Cardiac muscle cell (in vitro differentiated cells and primary cell): ENCODE data around the gene CTSE. TPM values are rescaled to one million over a fixed set of nuclear protein-coding genes. Genes with fewer than 3 reads are reported as not detected.

Experiments
- DNase-seq, 2 donors: peaks; one replicate each; pipeline versions ENCODE4 v3.0.0 to v3.0.0-alpha.2; 2010 to 2017; ENCODE audit warnings: low read depth in 1 of 2, low spot score in 1 of 2
- H3K27ac ChIP-seq: fragments of 200-600 bp; sonication (generic); 2 replicates; pipeline ENCODE4 v1.5.1; 2016
- H3K27me3 ChIP-seq: fragments of 200-600 bp; sonication (generic); 2 replicates; pipeline ENCODE4 v1.6.0; 2016; ENCODE audit warnings: control low read depth
- H3K36me3 ChIP-seq: fragments of 200-600 bp; sonication (generic); 2 replicates; pipeline ENCODE4 v1.5.1; 2016; ENCODE audit warnings: control low read depth
- H3K4me1 ChIP-seq: fragments of 200-600 bp; sonication (generic); 2 replicates; pipeline ENCODE4 v1.8.1; 2017; ENCODE audit warnings: low read depth, mild to moderate bottlenecking, mixed run types
- H3K4me3 ChIP-seq: fragments of 200-600 bp; sonication (generic); 2 replicates; pipeline ENCODE4 v1.5.1; 2016; ENCODE audit warnings: mild to moderate bottlenecking
- H3K9me3 ChIP-seq: fragments of 200-600 bp; sonication (generic); 2 replicates; pipeline ENCODE4 v1.5.1; 2017; ENCODE audit warnings: low read depth, mild to moderate bottlenecking, control low read depth
- CTCF ChIP-seq: IDR thresholded peaks from 2 replicates; pipeline ENCODE4 v1.5.1; 2012; ENCODE audit warnings: low read depth, mild to moderate bottlenecking, low read length
- polyA plus RNA-seq: library from polyadenylated mRNA; unstranded; fragments of >200 nt; fragmentation: Nextera tagmentation; extraction: Ambion mirVana; gene quantifications from 2 replicates; pipeline ENCODE4 v1.2.1, GENCODE V29; 2016
- total RNA-seq: library from RNA; depleted of rRNA; stranded (reverse); fragments of >200 nt; gene quantifications from 2 replicates; pipeline ENCODE4 v1.2.3, GENCODE V29; 2016

The CTSE gene
- total and polyA plus RNA-seq, 2 experiments from 2014 or later = not detected

GRCh38 chr1:206006946-206007345 is 16.7 kb downstream of the CTSE start:
- DNase-seq = no peak

GRCh38 chr1:206005778-206006180 is 17.9 kb downstream of the CTSE start:
- peaks cover 31% of the 10 kb centered on the region for H3K4me1 ChIP-seq
- no peaks in the 10 kb centered on the region for H3K36me3 ChIP-seq
- no peak for DNase-seq
- peak overlapping the region; percentile 22 for H3K27ac ChIP-seq
- TF ChIP-seq CTCF = no peak
- no peaks in the 10 kb centered on the region for H3K9me3 ChIP-seq
- no peaks in the 10 kb centered on the region for H3K27me3 ChIP-seq
- no peak overlapping the region for H3K4me3 ChIP-seq

More at GRCh38 chr1:206006946-206007345, 16.7 kb downstream of the CTSE start:
- no peak overlapping the region for H3K27ac ChIP-seq
- H3K36me3 ChIP-seq = no peaks in the 10 kb centered on the region
- no peak overlapping the region for H3K4me3 ChIP-seq
- peaks cover 25% of the 10 kb centered on the region for H3K4me1 ChIP-seq
- no peaks in the 10 kb centered on the region for H3K27me3 ChIP-seq
- no peaks in the 10 kb centered on the region for H3K9me3 ChIP-seq
- no peak for TF ChIP-seq CTCF

DNA sequence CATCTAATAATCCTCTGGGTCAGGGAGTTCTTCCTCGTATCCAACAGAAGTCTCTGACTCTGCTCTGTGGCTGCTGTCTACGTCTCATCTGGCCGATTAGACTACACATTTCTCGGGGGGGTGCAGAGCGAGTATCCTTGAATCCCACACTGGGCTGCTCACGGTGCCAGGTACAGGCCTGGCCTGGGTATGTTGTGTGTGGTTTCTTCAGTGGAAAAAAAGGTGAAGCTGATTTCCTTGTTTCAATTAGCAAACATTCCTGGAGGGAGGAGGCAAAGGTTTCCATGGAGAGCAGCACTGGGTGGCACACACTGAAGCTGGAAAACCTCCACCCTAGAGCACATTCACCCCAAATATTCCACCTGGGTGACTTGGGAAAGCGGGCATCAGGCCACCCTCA is 18.5 kb downstream of the CTSE start:
- Histone ChIP-seq H3K4me3 (no peak overlapping the region), H3K9me3 (no peaks in the 10 kb centered on the region), H3K27me3 (no peaks in the 10 kb centered on the region), H3K4me1 (peaks cover 30% of the 10 kb centered on the region), H3K36me3 (no peaks in the 10 kb centered on the region), H3K27ac (peak overlapping the region; percentile 46)
- no peak for DNase-seq
- no peak for TF ChIP-seq CTCF

DNA sequence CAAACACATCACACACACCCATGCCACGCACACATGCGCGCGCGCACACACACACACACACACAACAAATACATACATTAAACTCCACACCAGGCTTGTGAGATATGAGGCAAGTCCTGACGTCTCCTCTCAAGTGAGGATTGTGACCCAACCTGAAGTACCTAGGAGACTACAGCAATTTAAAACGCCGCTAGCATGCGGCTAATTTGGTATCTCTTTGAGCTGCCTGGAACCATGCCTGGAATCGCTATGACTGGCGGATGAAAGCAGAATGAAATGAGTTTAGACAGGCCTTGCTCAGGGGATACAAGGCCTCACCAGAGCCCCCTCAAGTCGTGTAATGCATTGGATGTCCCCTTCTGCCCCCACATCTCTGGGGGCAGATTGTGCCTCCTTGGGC is 18.9 kb downstream of the CTSE start:
- Histone ChIP-seq H3K4me3 (no peak overlapping the region), H3K27ac (peak overlapping the region; percentile 46), H3K36me3 (no peaks in the 10 kb centered on the region), H3K27me3 (no peaks in the 10 kb centered on the region), H3K9me3 (no peaks in the 10 kb centered on the region), H3K4me1 (peaks cover 26% of the 10 kb centered on the region)
- peak in 1 of 2 donors; percentile 60 for DNase-seq
- TF ChIP-seq CTCF = no peak

DNA sequence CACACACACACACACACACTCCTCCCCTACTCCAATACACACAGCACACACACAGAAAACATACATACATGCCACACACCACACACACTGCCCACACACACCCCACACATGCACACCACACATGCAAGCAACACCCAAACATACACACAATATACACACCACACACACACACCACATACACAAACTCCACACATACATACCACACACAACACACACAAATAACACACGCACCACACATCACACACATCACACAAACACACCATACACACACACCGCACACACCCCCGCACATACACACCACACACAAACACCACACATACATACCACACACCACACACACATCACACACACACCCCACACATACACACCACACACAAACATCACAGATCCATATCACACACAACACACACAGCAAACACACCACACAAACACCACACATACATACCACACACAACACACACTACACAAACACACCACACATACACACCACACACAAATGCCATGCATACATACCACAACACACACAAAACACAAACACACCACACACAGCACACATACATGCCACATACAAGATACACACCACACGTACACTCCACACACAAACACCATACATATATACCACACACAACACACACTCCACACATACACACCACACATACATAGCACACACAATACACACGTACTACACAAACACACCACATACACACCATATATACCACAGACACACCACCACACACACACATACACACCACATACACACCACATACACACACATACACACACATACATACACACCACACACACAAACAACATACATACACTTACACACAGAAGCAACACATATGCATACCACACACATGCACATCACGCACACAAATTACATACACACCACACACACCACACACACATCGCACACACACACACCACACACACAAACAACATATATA is 19.6 kb downstream of the CTSE start:
- no peak for DNase-seq
- TF ChIP-seq CTCF = no peak
- Histone ChIP-seq H3K36me3 (no peaks in the 10 kb centered on the region), H3K4me1 (peaks cover 24% of the 10 kb centered on the region), H3K27ac (peak overlapping the region; percentile 85), H3K4me3 (no peak overlapping the region), H3K9me3 (no peaks in the 10 kb centered on the region), H3K27me3 (no peaks in the 10 kb centered on the region)
